PC-9 (cell line): ENCODE results near the gene HSPA12A. TPM values are rescaled to one million over a fixed set of nuclear protein-coding genes. Genes with fewer than 3 reads are reported as not detected.

Source experiments
- BruUV-seq: library from RNA; stranded (reverse); fragments of 400-500 nt; replicated peaks from 2 replicates; lab custom pipeline; 2021; lab: Mats Ljungman, UMichigan
- CTCF ChIA-PET: fragments of 300-600 bp; sonication (Branson Sonifier 250); formaldehyde crosslinking; loops from one replicate; lab custom pipeline; 2022; ENCODE audit warnings: antibody characterized with exemption; lab: Charles Lee
- POLR2A ChIA-PET: fragments of 300-600 bp; sonication (Branson Sonifier 250); formaldehyde crosslinking; loops from one replicate; lab custom pipeline; 2022; ENCODE audit warnings: antibody characterized with exemption; ENCODE audit not compliant: unreplicated experiment; lab: Charles Lee
- DNase-seq, 2 experiments: peaks; one replicate each; pipeline versions ENCODE4 v3.0.0 to v3.0.0-alpha.2; 2015 to 2022; ENCODE audit warnings: mixed read lengths in 1 of 2
- H2AFZ ChIP-seq: fragments of 200-600 bp; sonication (generic); 2 replicates; pipeline ENCODE4 v1.8.1; 2017; ENCODE audit warnings: antibody characterized with exemption
- H3F3A ChIP-seq: fragments of 200-600 bp; sonication (generic); 2 replicates; pipeline ENCODE4 v1.8.1; 2017; ENCODE audit warnings: antibody characterized with exemption, mild to moderate bottlenecking, low read depth; ENCODE audit not compliant: insufficient read depth
- H3K27ac ChIP-seq: fragments of 200-600 bp; sonication (generic); 2 replicates; pipeline ENCODE4 v1.6.1; 2016; ENCODE audit warnings: mixed run types
- H3K27me3 ChIP-seq: fragments of 200-600 bp; sonication (generic); 2 replicates; pipeline ENCODE4 v1.6.1; 2016; ENCODE audit warnings: low read depth, mixed run types; ENCODE audit not compliant: insufficient read depth
- H3K36me3 ChIP-seq: fragments of 200-600 bp; sonication (generic); 2 replicates; pipeline ENCODE4 v1.6.1; 2016; ENCODE audit warnings: low read depth, mixed run types
- H3K4me1 ChIP-seq: fragments of 200-600 bp; sonication (generic); replicated peaks from 2 replicates; pipeline ENCODE4 v1.6.1; 2016; ENCODE audit warnings: mixed run types; ENCODE audit not compliant: insufficient read depth
- H3K4me2 ChIP-seq: fragments of 200-600 bp; sonication (generic); 2 replicates; pipeline ENCODE4 v1.6.1; 2017; ENCODE audit warnings: mixed run types
- H3K4me3 ChIP-seq: fragments of 200-600 bp; sonication (generic); 2 replicates; pipeline ENCODE4 v1.6.1; 2016; ENCODE audit warnings: mixed run types
- H3K79me2 ChIP-seq: fragments of 200-600 bp; sonication (generic); 2 replicates; pipeline ENCODE4 v1.6.1; 2017; ENCODE audit warnings: low read depth, mixed run types
- H3K9me2 ChIP-seq: fragments of 200-600 bp; sonication (generic); 2 replicates; pipeline ENCODE4 v1.8.1; 2017; ENCODE audit warnings: mild to moderate bottlenecking; ENCODE audit not compliant: insufficient read depth
- H3K9me3 ChIP-seq: fragments of 200-600 bp; sonication (generic); 2 replicates; pipeline ENCODE4 v1.8.1; 2016; ENCODE audit warnings: low read depth; ENCODE audit not compliant: insufficient read depth
- H4K20me1 ChIP-seq: fragments of 200-600 bp; sonication (generic); 2 replicates; pipeline ENCODE4 v1.8.1; 2017; ENCODE audit not compliant: insufficient read depth
- CTCF ChIP-seq: fragments of 200-600 bp; sonication (generic); conservative IDR thresholded peaks from 2 replicates; pipeline ENCODE4 v1.6.1; 2017; ENCODE audit warnings: mixed run types, antibody characterized with exemption, mild to moderate bottlenecking, moderate library complexity
- EZH2 ChIP-seq: fragments of 200-600 bp; sonication (generic); IDR thresholded peaks from 2 replicates; pipeline ENCODE4 v1.8.0; 2017; ENCODE audit warnings: antibody characterized with exemption, low read depth
- intact Hi-C: fragments of 100-400 bp; cut with micrococcal nuclease; formaldehyde crosslinking; loops from one replicate; pipeline ENCODE4 v1.10.0; 2022; ENCODE audit not compliant: unreplicated experiment
- total RNA-seq: library from RNA; stranded (reverse); gene quantifications from 2 replicates; pipeline ENCODE4 v1.2.3, GENCODE V29; 2021

The HSPA12A gene
- total RNA-seq, 1 experiment from 2014 or later = 12.1 TPM

GRCh38 chr10:116673866-116674265, 68.5 kb downstream of the HSPA12A start:
- Histone ChIP-seq H3K4me2 (no peak overlapping the region), H3K27ac (no peak overlapping the region), H3K4me1 (peaks cover 7% of the 10 kb centered on the region; the same call in 1 of the 2 replicates), H3K36me3 (no peaks in the 10 kb centered on the region), H4K20me1 (no peaks in the 10 kb centered on the region), H3K9me2 (no peaks in the 10 kb centered on the region; the same call in 1 of the 2 replicates), H3K9me3 (no peaks in the 10 kb centered on the region), H2AFZ (no peak overlapping the region), H3K79me2 (no peaks in the 10 kb centered on the region), H3F3A (no peaks in the 10 kb centered on the region), H3K4me3 (no peak overlapping the region), H3K27me3 (no peaks in the 10 kb centered on the region)
- no TSS peak for BruUV-seq
- DNase-seq = no peak
- POLR2A ChIA-PET = interaction anchor here (0.8 kb wide), 1 partner anchor 134 kb away, joined by 5 read pairs; no protein-coding TSS in a partner anchor
- intact Hi-C loops = no loop called here
- TF ChIP-seq EZH2 = no peak
- TF ChIP-seq CTCF = no peak
- CTCF ChIA-PET = no interaction called here

- no peak overlapping the region for H3K4me3 ChIP-seq
- CTCF ChIA-PET = no interaction called here
- no peak overlapping the region for H3K27ac ChIP-seq
- no peak overlapping the region for H3K4me2 ChIP-seq
- H3F3A ChIP-seq = no peaks in the 10 kb centered on the region
- H4K20me1 ChIP-seq = no peaks in the 10 kb centered on the region
- no peaks in the 10 kb centered on the region for H3K27me3 ChIP-seq
- no peak for TF ChIP-seq CTCF
- no peak for TF ChIP-seq EZH2
- no peaks in the 10 kb centered on the region for H3K36me3 ChIP-seq
- POLR2A ChIA-PET = no interaction called here
- no peaks in the 10 kb centered on the region for H3K79me2 ChIP-seq
- H3K4me1 ChIP-seq = peaks cover 7% of the 10 kb centered on the region; the same call in 1 of the 2 replicates
- no peaks in the 10 kb centered on the region; the same call in 1 of the 2 replicates for H3K9me2 ChIP-seq
- intact Hi-C loops = no loop called here
- DNase-seq = no peak
- BruUV-seq = no TSS peak
- no peak overlapping the region for H2AFZ ChIP-seq
- H3K9me3 ChIP-seq = no peaks in the 10 kb centered on the region
These were observed 69.5 kb downstream of the HSPA12A start for GRCh38 chr10:116672891-116673290.

GRCh38 chr10:116671274-116671926, 71.0 kb downstream of the HSPA12A start:
- Histone ChIP-seq H3K27me3 (peaks cover 6% of the 10 kb centered on the region; the same call in 1 of the 2 replicates), H3K4me1 (peaks cover 7% of the 10 kb centered on the region; the same call in 1 of the 2 replicates), H3K79me2 (no peaks in the 10 kb centered on the region), H3K4me3 (no peak overlapping the region), H3K4me2 (no peak overlapping the region), H3K9me3 (no peaks in the 10 kb centered on the region), H3K36me3 (no peaks in the 10 kb centered on the region), H4K20me1 (no peaks in the 10 kb centered on the region), H3K27ac (no peak overlapping the region), H3F3A (no peaks in the 10 kb centered on the region), H3K9me2 (no peaks in the 10 kb centered on the region), H2AFZ (no peak overlapping the region)
- BruUV-seq = no TSS peak
- ChIA-PET CTCF (no interaction called here), POLR2A (no interaction called here)
- peak in 1 of 2 experiments; percentile 56 for DNase-seq
- TF ChIP-seq CTCF (no peak), EZH2 (no peak)
- intact Hi-C loops = no loop called here
